Osteocyte (in vitro differentiated cells): Measurements from ENCODE around the gene XRCC3. TPM values are rescaled to one million over a fixed set of nuclear protein-coding genes. Genes with fewer than 3 reads are reported as not detected.
A peak's percentile ranks its signal among the peaks of the same experiment; 100 is the strongest.

Experiments used
- DNase-seq: peaks from one replicate; pipeline ENCODE4 v3.0.0; 2021; ENCODE audit warnings: mixed read lengths; ENCODE audit not compliant: unreplicated experiment; ENCODE audit errors: extremely low spot score
- H3K27ac Mint-ChIP-seq: one replicate; pipeline ENCODE4 v1.8.0; 2021; ENCODE audit warnings: mild to moderate bottlenecking, mixed read lengths; ENCODE audit not compliant: unreplicated experiment
- H3K27me3 Mint-ChIP-seq: one replicate; pipeline ENCODE4 v1.8.0; 2021; ENCODE audit warnings: mixed read lengths; ENCODE audit not compliant: unreplicated experiment
- H3K36me3 Mint-ChIP-seq: one replicate; pipeline ENCODE4 v1.8.0; 2021; ENCODE audit warnings: mixed read lengths; ENCODE audit not compliant: unreplicated experiment
- H3K4me1 Mint-ChIP-seq: one replicate; pipeline ENCODE4 v1.8.0; 2021; ENCODE audit warnings: mixed read lengths; ENCODE audit not compliant: unreplicated experiment
- H3K4me3 Mint-ChIP-seq: one replicate; pipeline ENCODE4 v1.8.0; 2021; ENCODE audit warnings: mild to moderate bottlenecking, moderate library complexity, mixed read lengths; ENCODE audit not compliant: unreplicated experiment
- H3K9me3 Mint-ChIP-seq: one replicate; pipeline ENCODE4 v1.8.0; 2021; ENCODE audit warnings: mixed read lengths; ENCODE audit not compliant: unreplicated experiment
- CTCF ChIP-seq: fragments of 200-600 bp; sonication (generic); IDR thresholded peaks from 2 replicates; pipeline ENCODE4 v1.5.0; 2021; ENCODE audit warnings: antibody characterized with exemption, mild to moderate bottlenecking, moderate library complexity
- total RNA-seq: library from RNA; stranded (reverse); gene quantifications from 2 replicates; pipeline ENCODE4 v1.2.1, GENCODE V29; 2021

Gene XRCC3
- total RNA-seq, 1 donor from 2014 or later = 7.5 TPM

- Mint-ChIP-seq H3K36me3 (peaks cover 5% of the 10 kb centered on the region), H3K4me3 (no peak overlapping the region)
Observed at GRCh38 chr14:103709814-103710213, 5.4 kb downstream of the XRCC3 start.

GRCh38 chr14:103708750-103709187, 6.5 kb downstream of the XRCC3 start:
- TF ChIP-seq CTCF = no peak
- H3K36me3 Mint-ChIP-seq = peaks cover 6% of the 10 kb centered on the region
- no peaks in the 10 kb centered on the region for H3K27me3 Mint-ChIP-seq
- peaks cover 11% of the 10 kb centered on the region for H3K4me1 Mint-ChIP-seq
- no peak overlapping the region for H3K27ac Mint-ChIP-seq
- H3K4me3 Mint-ChIP-seq = no peak overlapping the region
- DNase-seq = no peak
- H3K9me3 Mint-ChIP-seq = no peaks in the 10 kb centered on the region

More at GRCh38 chr14:103709814-103710213, 5.4 kb downstream of the XRCC3 start:
- no peak for TF ChIP-seq CTCF
- H3K4me1 Mint-ChIP-seq = peaks cover 21% of the 10 kb centered on the region
- no peak overlapping the region for H3K27ac Mint-ChIP-seq
- no peaks in the 10 kb centered on the region for H3K9me3 Mint-ChIP-seq
- H3K27me3 Mint-ChIP-seq = no peaks in the 10 kb centered on the region
- DNase-seq = no peak

- H3K4me1 Mint-ChIP-seq = peaks cover 5% of the 10 kb centered on the region
- no peaks in the 10 kb centered on the region for H3K27me3 Mint-ChIP-seq
- no peak for TF ChIP-seq CTCF
- peak overlapping the region; percentile 47 for H3K27ac Mint-ChIP-seq
- no peaks in the 10 kb centered on the region for H3K9me3 Mint-ChIP-seq
- no peak for DNase-seq
- H3K36me3 Mint-ChIP-seq = peaks cover 11% of the 10 kb centered on the region
- no peak overlapping the region for H3K4me3 Mint-ChIP-seq
Observed at GRCh38 chr14:103707329-103708263, 7.7 kb downstream of the XRCC3 start.

GRCh38 chr14:103706551-103707328, 8.5 kb downstream of the XRCC3 start:
- H3K9me3 Mint-ChIP-seq = no peaks in the 10 kb centered on the region
- TF ChIP-seq CTCF = no peak
- no peak for DNase-seq
- H3K27me3 Mint-ChIP-seq = no peaks in the 10 kb centered on the region
- no peak overlapping the region for H3K4me3 Mint-ChIP-seq
- H3K4me1 Mint-ChIP-seq = peaks cover 5% of the 10 kb centered on the region
- no peak overlapping the region for H3K27ac Mint-ChIP-seq
- H3K36me3 Mint-ChIP-seq = peaks cover 20% of the 10 kb centered on the region
